Mesothelial cell of epicardium (in vitro differentiated cells): ENCODE measurements around the gene AP3B2. TPM values are rescaled to one million over a fixed set of nuclear protein-coding genes. Genes with fewer than 3 reads are reported as not detected.

ENCODE experiments used
- DNase-seq, 2 experiments: peaks; one replicate each; pipeline ENCODE4 v3.0.0; 2021; ENCODE audit warnings: low spot score in 2 of 2; ENCODE audit not compliant: unreplicated experiment in 2 of 2
- H3K27ac Mint-ChIP-seq: 2 replicates; pipeline ENCODE4 v1.8.0; 2021; ENCODE audit warnings: mixed read lengths
- H3K27me3 Mint-ChIP-seq: 2 replicates; pipeline ENCODE4 v1.8.0; 2021; ENCODE audit warnings: low read depth, mixed read lengths
- H3K36me3 Mint-ChIP-seq: 2 replicates; pipeline ENCODE4 v1.8.0; 2021; ENCODE audit warnings: mixed read lengths
- H3K4me1 Mint-ChIP-seq: 2 replicates; pipeline ENCODE4 v1.8.0; 2021; ENCODE audit warnings: mixed read lengths
- H3K4me3 Mint-ChIP-seq: 2 replicates; pipeline ENCODE4 v1.8.0; 2021; ENCODE audit warnings: mild to moderate bottlenecking, moderate library complexity, mixed read lengths
- H3K9me3 Mint-ChIP-seq: 2 replicates; pipeline ENCODE4 v1.8.0; 2021; ENCODE audit warnings: mixed read lengths
- CTCF ChIP-seq: fragments of 200-600 bp; sonication (generic); IDR thresholded peaks from one replicate; pipeline ENCODE4 v1.5.0; 2021; ENCODE audit warnings: antibody characterized with exemption; ENCODE audit not compliant: unreplicated experiment
- total RNA-seq: library from RNA; stranded (reverse); gene quantifications from 3 replicates; pipeline ENCODE4 v1.2.1, GENCODE V29; 2021

Gene AP3B2
- total RNA-seq, 1 donor from 2014 or later, result 1.3 TPM

- no peak overlapping the region for H3K27ac Mint-ChIP-seq
- no peak for DNase-seq
- no peaks in the 10 kb centered on the region for H3K4me1 Mint-ChIP-seq
- H3K36me3 Mint-ChIP-seq, result no peaks in the 10 kb centered on the region
- H3K4me3 Mint-ChIP-seq, result no peak overlapping the region
- peaks cover 27% of the 10 kb centered on the region for H3K27me3 Mint-ChIP-seq
- TF ChIP-seq CTCF, result no peak
- H3K9me3 Mint-ChIP-seq, result no peaks in the 10 kb centered on the region
Measured at GRCh38 chr15:82625136-82625535, 84.5 kb downstream of the AP3B2 start.

DNA sequence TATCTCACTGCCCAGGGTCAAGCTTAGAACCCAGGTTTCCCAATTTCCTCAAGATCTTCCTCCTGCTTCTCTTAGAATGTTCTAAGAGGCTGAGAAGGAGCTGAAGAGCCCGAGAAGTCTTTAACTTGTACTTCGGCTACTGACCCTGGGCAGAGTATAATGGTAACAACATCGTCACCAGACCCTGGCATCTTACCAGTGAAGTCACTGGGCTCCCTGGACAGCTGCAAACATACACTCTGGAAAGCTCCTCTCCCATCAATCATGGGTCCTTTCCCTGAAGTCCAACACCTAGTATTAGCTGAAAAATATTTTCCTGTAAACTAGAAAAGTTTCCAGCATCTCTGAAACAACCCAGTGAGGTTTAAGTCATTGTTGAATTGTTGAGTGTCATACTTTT is 85.2 kb downstream of the AP3B2 start:
- no peak overlapping the region for H3K27ac Mint-ChIP-seq
- peaks cover 26% of the 10 kb centered on the region for H3K27me3 Mint-ChIP-seq
- no peaks in the 10 kb centered on the region for H3K9me3 Mint-ChIP-seq
- no peaks in the 10 kb centered on the region for H3K36me3 Mint-ChIP-seq
- H3K4me3 Mint-ChIP-seq, result no peak overlapping the region
- no peak for TF ChIP-seq CTCF
- DNase-seq, result no peak
- H3K4me1 Mint-ChIP-seq, result no peaks in the 10 kb centered on the region

- peaks cover 23% of the 10 kb centered on the region for H3K27me3 Mint-ChIP-seq
- no peak overlapping the region for H3K27ac Mint-ChIP-seq
- no peak overlapping the region for H3K4me3 Mint-ChIP-seq
- H3K9me3 Mint-ChIP-seq, result no peaks in the 10 kb centered on the region
- TF ChIP-seq CTCF, result no peak
- H3K36me3 Mint-ChIP-seq, result no peaks in the 10 kb centered on the region
- H3K4me1 Mint-ChIP-seq, result no peaks in the 10 kb centered on the region
- no peak for DNase-seq
Measured at GRCh38 chr15:82624008-82624407, 85.7 kb downstream of the AP3B2 start.

- no peak overlapping the region for H3K27ac Mint-ChIP-seq
- TF ChIP-seq CTCF, result no peak
- peaks cover 23% of the 10 kb centered on the region for H3K27me3 Mint-ChIP-seq
- DNase-seq, result no peak
- H3K36me3 Mint-ChIP-seq, result no peaks in the 10 kb centered on the region
- H3K4me3 Mint-ChIP-seq, result no peak overlapping the region
- no peaks in the 10 kb centered on the region for H3K4me1 Mint-ChIP-seq
- no peaks in the 10 kb centered on the region for H3K9me3 Mint-ChIP-seq
Measured at GRCh38 chr15:82621970-82622369, 87.7 kb downstream of the AP3B2 start.

- no peak overlapping the region for H3K27ac Mint-ChIP-seq
- no peak for TF ChIP-seq CTCF
- no peaks in the 10 kb centered on the region for H3K4me1 Mint-ChIP-seq
- no peak overlapping the region for H3K4me3 Mint-ChIP-seq
- H3K36me3 Mint-ChIP-seq, result no peaks in the 10 kb centered on the region
- no peak for DNase-seq
- peaks cover 40% of the 10 kb centered on the region for H3K27me3 Mint-ChIP-seq
- H3K9me3 Mint-ChIP-seq, result no peaks in the 10 kb centered on the region
Measured at GRCh38 chr15:82613747-82614146, 95.9 kb downstream of the AP3B2 start.

DNA sequence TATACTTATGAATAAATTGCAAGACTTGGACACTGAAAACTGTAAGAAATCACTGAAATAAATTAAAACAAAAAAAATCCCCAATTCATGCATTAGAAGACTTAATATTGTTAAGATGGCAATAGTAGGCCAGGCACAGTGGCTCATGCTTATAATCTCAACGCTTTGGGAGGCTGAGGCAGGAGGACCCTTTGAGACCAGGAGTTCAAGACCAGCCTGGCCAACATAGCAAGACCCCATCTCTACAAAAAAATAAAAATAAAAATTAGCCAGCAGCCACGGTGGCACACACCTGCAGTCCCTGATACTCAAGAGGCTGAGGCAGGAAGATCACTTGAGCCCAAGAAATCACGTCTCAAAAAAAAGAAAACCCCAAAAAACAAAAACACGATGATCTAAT is 98.3 kb downstream of the AP3B2 start:
- H3K27me3 Mint-ChIP-seq, result peaks cover 30% of the 10 kb centered on the region
- no peaks in the 10 kb centered on the region for H3K9me3 Mint-ChIP-seq
- no peak overlapping the region for H3K4me3 Mint-ChIP-seq
- H3K36me3 Mint-ChIP-seq, result no peaks in the 10 kb centered on the region
- no peaks in the 10 kb centered on the region for H3K4me1 Mint-ChIP-seq
- no peak for DNase-seq
- no peak overlapping the region for H3K27ac Mint-ChIP-seq
- TF ChIP-seq CTCF, result no peak
